Astrocyte (in vitro differentiated cells and primary cell): ENCODE data around the gene GPC2. TPM values are rescaled to one million over a fixed set of nuclear protein-coding genes. Genes with fewer than 3 reads are reported as not detected.
"Not testable (repeated sequence)": the region's sequence is repeated elsewhere in the genome, so short reads cannot be mapped to it uniquely, and the experiment has no call there.

Experiments used
- DNase-seq: peaks from one replicate; pipeline ENCODE4 v3.0.0-alpha.2; 2010; ENCODE audit warnings: low read depth
- FAIRE-seq: peaks from 2 replicates; lab custom pipeline; 2011; peaks lifted over from hg19 to GRCh38; lab: Jason Lieb, UNC
- H2AFZ ChIP-seq: 2 replicates; pipeline ENCODE4 v1.6.0; 2012; ENCODE audit warnings: low read depth, low read length, inconsistent platforms
- H3K27ac ChIP-seq: 2 replicates; pipeline ENCODE4 v1.5.1; 2011; ENCODE audit warnings: low read depth, low read length, inconsistent platforms
- H3K27me3 ChIP-seq: 2 replicates; pipeline ENCODE4 v1.6.0; 2011; ENCODE audit warnings: low read length, inconsistent platforms; ENCODE audit not compliant: insufficient read depth
- H3K36me3 ChIP-seq: 2 replicates; pipeline ENCODE4 v1.5.1; 2011; ENCODE audit warnings: low read length, inconsistent platforms; ENCODE audit not compliant: insufficient read depth
- H3K4me1 ChIP-seq: 2 replicates; pipeline ENCODE4 v1.5.1; 2011; ENCODE audit warnings: low read length, inconsistent platforms; ENCODE audit not compliant: insufficient read depth
- H3K4me2 ChIP-seq: 2 replicates; pipeline ENCODE4 v1.6.0; 2012; ENCODE audit warnings: low read length, inconsistent platforms
- H3K4me3 ChIP-seq: 2 replicates; pipeline ENCODE4 v1.5.1; 2011; ENCODE audit warnings: low read depth, mild to moderate bottlenecking, low read length, inconsistent platforms; ENCODE audit not compliant: insufficient read depth
- H3K79me2 ChIP-seq: 2 replicates; pipeline ENCODE4 v1.6.0; 2012; ENCODE audit warnings: mild to moderate bottlenecking, low read length, inconsistent platforms; ENCODE audit not compliant: insufficient read depth
- H3K9ac ChIP-seq: 2 replicates; pipeline ENCODE4 v1.6.0; 2012; ENCODE audit warnings: mild to moderate bottlenecking, low read length, inconsistent platforms
- H3K9me3 ChIP-seq: 2 replicates; pipeline ENCODE4 v1.5.1; 2012; ENCODE audit warnings: low read depth, mild to moderate bottlenecking, low read length, inconsistent platforms; ENCODE audit not compliant: insufficient read depth
- H4K20me1 ChIP-seq: 2 replicates; pipeline ENCODE4 v1.6.0; 2012; ENCODE audit warnings: low read length, inconsistent platforms; ENCODE audit not compliant: insufficient read depth
- H3K27ac Mint-ChIP-seq: one replicate; pipeline ENCODE4 v1.8.0; 2021; ENCODE audit warnings: mild to moderate bottlenecking, mixed read lengths; ENCODE audit not compliant: unreplicated experiment
- H3K27me3 Mint-ChIP-seq: one replicate; pipeline ENCODE4 v1.8.0; 2021; ENCODE audit warnings: low read depth, mixed read lengths; ENCODE audit not compliant: unreplicated experiment
- H3K36me3 Mint-ChIP-seq: one replicate; pipeline ENCODE4 v1.8.0; 2021; ENCODE audit warnings: low read depth, mixed read lengths; ENCODE audit not compliant: unreplicated experiment
- H3K4me1 Mint-ChIP-seq: one replicate; pipeline ENCODE4 v1.8.0; 2021; ENCODE audit warnings: low read depth, mixed read lengths; ENCODE audit not compliant: unreplicated experiment
- H3K4me3 Mint-ChIP-seq: one replicate; pipeline ENCODE4 v1.8.0; 2021; ENCODE audit warnings: mild to moderate bottlenecking, moderate library complexity, mixed read lengths; ENCODE audit not compliant: unreplicated experiment
- H3K9me3 Mint-ChIP-seq: one replicate; pipeline ENCODE4 v1.8.0; 2021; ENCODE audit warnings: mild to moderate bottlenecking, mixed read lengths; ENCODE audit not compliant: unreplicated experiment
- CTCF ChIP-seq: IDR thresholded peaks from 2 replicates; pipeline ENCODE4 v1.5.1; 2011; ENCODE audit warnings: low read depth, mild to moderate bottlenecking, inconsistent platforms, low read length, moderate library complexity; ENCODE audit not compliant: insufficient read depth
- EZH2 ChIP-seq: IDR thresholded peaks from 2 replicates; pipeline ENCODE4 v1.6.1; 2012; ENCODE audit warnings: mild to moderate bottlenecking, low read length, inconsistent platforms; ENCODE audit not compliant: insufficient read depth
- total RNA-seq: library from RNA; stranded (reverse); gene quantifications from 2 replicates; pipeline ENCODE4 v1.2.1, GENCODE V29; 2021

Gene GPC2
- total RNA-seq, 1 donor from 2014 or later, result 7.6 TPM

GRCh38 chr7:100185726-100186125, 8.5 kb upstream of the GPC2 start:
- no peak overlapping the region for H3K4me3 Mint-ChIP-seq
- no peak overlapping the region for H3K9ac ChIP-seq
- H3K79me2 ChIP-seq, result no peaks in the 10 kb centered on the region
- no peak overlapping the region for H3K4me2 ChIP-seq
- no peaks in the 10 kb centered on the region for H3K36me3 ChIP-seq
- peaks cover 20% of the 10 kb centered on the region for H3K27me3 Mint-ChIP-seq
- no peaks in the 10 kb centered on the region for H3K27me3 ChIP-seq
- H4K20me1 ChIP-seq, result no peaks in the 10 kb centered on the region
- H3K27ac ChIP-seq, result no peak overlapping the region
- H3K9me3 ChIP-seq, result no peaks in the 10 kb centered on the region
- FAIRE-seq, result no peak
- TF ChIP-seq CTCF (no peak), EZH2 (no peak)
- H3K9me3 Mint-ChIP-seq, result no peaks in the 10 kb centered on the region
- H3K4me1 Mint-ChIP-seq, result peaks cover 5% of the 10 kb centered on the region
- no peak overlapping the region for H3K4me3 ChIP-seq
- no peak overlapping the region for H3K27ac Mint-ChIP-seq
- H2AFZ ChIP-seq, result no peak overlapping the region
- H3K4me1 ChIP-seq, result no peaks in the 10 kb centered on the region
- no peak for DNase-seq
- no peaks in the 10 kb centered on the region for H3K36me3 Mint-ChIP-seq

GRCh38 chr7:100183090-100183489, 5.9 kb upstream of the GPC2 start:
- not testable (repeated sequence) for H3K9me3 Mint-ChIP-seq, FAIRE-seq, H3K4me2 ChIP-seq, H3K79me2 ChIP-seq, H2AFZ ChIP-seq, H4K20me1 ChIP-seq, H3K4me1 Mint-ChIP-seq, H3K27ac Mint-ChIP-seq, H3K27me3 ChIP-seq, H3K4me3 ChIP-seq, H3K36me3 Mint-ChIP-seq, H3K4me3 Mint-ChIP-seq, H3K9ac ChIP-seq, H3K36me3 ChIP-seq, H3K27ac ChIP-seq, DNase-seq, H3K4me1 ChIP-seq, H3K9me3 ChIP-seq
- H3K27me3 Mint-ChIP-seq, result peaks cover 13% of the 10 kb centered on the region

- not testable (repeated sequence) for H3K9me3 ChIP-seq, H3K4me3 Mint-ChIP-seq, H3K4me3 ChIP-seq, H3K4me2 ChIP-seq, H3K9me3 Mint-ChIP-seq, H3K27ac Mint-ChIP-seq, H3K27ac ChIP-seq, H3K27me3 ChIP-seq, H3K79me2 ChIP-seq, H3K36me3 Mint-ChIP-seq, H2AFZ ChIP-seq, FAIRE-seq, H4K20me1 ChIP-seq, H3K4me1 Mint-ChIP-seq, DNase-seq, H3K4me1 ChIP-seq, H3K36me3 ChIP-seq, H3K9ac ChIP-seq
- peaks cover 12% of the 10 kb centered on the region for H3K27me3 Mint-ChIP-seq
Measured at GRCh38 chr7:100182616-100183015, 5.4 kb upstream of the GPC2 start.

- H3K27ac ChIP-seq, H3K9me3 ChIP-seq, FAIRE-seq, H3K4me2 ChIP-seq, H3K4me1 Mint-ChIP-seq, H3K27me3 ChIP-seq, H3K4me3 ChIP-seq, H3K4me1 ChIP-seq, H4K20me1 ChIP-seq, H3K36me3 Mint-ChIP-seq, H3K36me3 ChIP-seq, H3K9me3 Mint-ChIP-seq, H3K27ac Mint-ChIP-seq, DNase-seq, H3K9ac ChIP-seq, H3K4me3 Mint-ChIP-seq, H2AFZ ChIP-seq: not testable (repeated sequence)
- peaks cover 16% of the 10 kb centered on the region for H3K79me2 ChIP-seq
- H3K27me3 Mint-ChIP-seq, result peaks cover 24% of the 10 kb centered on the region
Measured at GRCh38 chr7:100180084-100180483, 2.9 kb upstream of the GPC2 start.
